Measurements from ENCODE around the gene ADRM1.

Gene ADRM1

GRCh38 chr20:62287759-62288534, 14.8 kb upstream of the ADRM1 start:
- in situ Hi-C loops (cut with HindIII; ENCODE audit: low sequenced_read_pairs), result no loop called here
- no peak for DNase-seq (ENCODE audit: low read depth, low spot score)
- H3K4me3 ChIP-seq (ENCODE audit: low read depth, low read length), result no peak overlapping the region
- no peak for TF ChIP-seq CTCF (IDR thresholded peaks at IDR 0.05; ENCODE audit: low read depth, low read length)

GRCh38 chr20:62288535-62289105, 14.2 kb upstream of the ADRM1 start:
- no peak for TF ChIP-seq CTCF (IDR thresholded peaks at IDR 0.05; ENCODE audit: low read depth, low read length)
- in situ Hi-C loops (cut with HindIII; ENCODE audit: low sequenced_read_pairs), result no loop called here
- no peak overlapping the region for H3K4me3 ChIP-seq (ENCODE audit: low read depth, low read length)
- DNase-seq (ENCODE audit: low read depth, low spot score), result no peak

GRCh38 chr20:62289131-62289530, 13.7 kb upstream of the ADRM1 start:
- in situ Hi-C loops (cut with HindIII; ENCODE audit: low sequenced_read_pairs), result no loop called here
- no peak overlapping the region for H3K4me3 ChIP-seq (ENCODE audit: low read depth, low read length)
- no peak for TF ChIP-seq CTCF (IDR thresholded peaks at IDR 0.05; ENCODE audit: low read depth, low read length)
- DNase-seq (ENCODE audit: low read depth, low spot score), result no peak

- H3K4me3 ChIP-seq (ENCODE audit: low read depth, low read length), result no peak overlapping the region
- in situ Hi-C loops (cut with HindIII; ENCODE audit: low sequenced_read_pairs), result no loop called here
- DNase-seq (ENCODE audit: low read depth, low spot score), result no peak
- no peak for TF ChIP-seq CTCF (IDR thresholded peaks at IDR 0.05; ENCODE audit: low read depth, low read length)
These were observed 12.9 kb upstream of the ADRM1 start for GRCh38 chr20:62289898-62290297.

- in situ Hi-C loops (cut with HindIII; ENCODE audit: low sequenced_read_pairs), result no loop called here
- H3K4me3 ChIP-seq (ENCODE audit: low read depth, low read length), result no peak overlapping the region
- DNase-seq (ENCODE audit: low read depth, low spot score), result no peak
- no peak for TF ChIP-seq CTCF (IDR thresholded peaks at IDR 0.05; ENCODE audit: low read depth, low read length)
These were observed 11.3 kb upstream of the ADRM1 start for GRCh38 chr20:62291251-62292066.

GRCh38 chr20:62292108-62292507, 10.7 kb upstream of the ADRM1 start:
- no peak for TF ChIP-seq CTCF (IDR thresholded peaks at IDR 0.05; ENCODE audit: low read depth, low read length)
- no peak for DNase-seq (ENCODE audit: low read depth, low spot score)
- in situ Hi-C loops (cut with HindIII; ENCODE audit: low sequenced_read_pairs), result no loop called here
- H3K4me3 ChIP-seq (ENCODE audit: low read depth, low read length), result no peak overlapping the region

Measured in astrocyte of the spinal cord (primary cell).